ENCODE data around the gene ELFN1. TPM values are rescaled to one million over a fixed set of nuclear protein-coding genes. Genes with fewer than 3 reads are reported as not detected.

Gene ELFN1
- total and polyA plus RNA-seq, 10 of the 15 experiments (the other 5 are each of a cell fraction or from before 2014, with no cell fraction given), result 0.04 TPM; not detected in 9

DNA sequence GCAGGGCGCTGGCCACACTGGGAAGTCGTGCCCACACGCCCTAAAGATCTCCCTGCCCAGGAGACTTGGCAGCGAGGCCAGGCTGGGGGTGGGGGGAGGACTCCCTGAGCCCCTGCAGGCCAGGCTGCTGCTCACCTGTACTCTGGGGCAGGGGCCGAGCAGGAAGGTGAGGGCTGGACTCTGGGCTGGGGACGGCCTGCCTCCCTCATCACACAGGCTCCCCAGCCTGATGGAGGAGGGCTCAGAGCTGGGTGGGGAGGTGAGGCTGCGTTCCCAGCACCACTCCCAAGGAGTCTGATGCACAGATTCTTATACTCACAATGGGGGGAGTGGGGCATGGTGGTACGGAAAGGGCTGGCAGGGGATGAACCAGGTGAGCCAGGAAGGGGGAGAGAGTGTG lies 71.2 kb downstream of the ELFN1 start:
- no peaks in the 10 kb centered on the region for H3K4me1 ChIP-seq (ENCODE audit: control insufficient read depth, insufficient read depth, low read length)
- H3K27me3 ChIP-seq (replicated peaks in 1 of 2; ENCODE audit: control insufficient read depth in 2 of 2, insufficient read depth in 2 of 2, low read length in 1 of 2), result no peaks in the 10 kb centered on the region
- no peaks in the 10 kb centered on the region for H3K79me2 ChIP-seq (ENCODE audit: control insufficient read depth, insufficient read depth, low read length)
- H3K4me3 ChIP-seq, result no peak overlapping the region
- ATAC-seq (no peak), FAIRE-seq (no peak), DNase-seq (ENCODE audit: low read depth, low spot score) (no peak)
- ChIA-PET SMC1A (ENCODE audit: uncharacterized antibody, unreplicated experiment) (no interaction called here), CTCF (no interaction called here), POLR2A (no interaction called here), RAD21 (ENCODE audit: unreplicated experiment) (no interaction called here)
- in situ Hi-C loops (cut with MboI) (no loop called here), intact Hi-C loops (cut with micrococcal nuclease; ENCODE audit: unreplicated experiment) (no loop called here)
- no peak overlapping the region for H3K27ac ChIP-seq (ENCODE audit: control insufficient read depth, insufficient read depth)
- no peaks in the 10 kb centered on the region for H3K36me3 ChIP-seq (ENCODE audit: control insufficient read depth in 2 of 2, insufficient read depth in 2 of 2, low read length in 1 of 2)
- 62% methylated on average over 8 of the region's 8 CpGs for WGBS (ENCODE audit: insufficient coverage, insufficient replicate concordance, low lambda C conversion rate, missing lambda C conversion rate)
- no peak overlapping the region for H3K4me2 ChIP-seq (ENCODE audit: control insufficient read depth, insufficient read depth)
- H3K9me3 ChIP-seq (replicated peaks; ENCODE audit: control insufficient read depth, insufficient read depth, low read length), result no peaks in the 10 kb centered on the region; the same call in 2 of the 3 replicates
- no peak overlapping the region for H3K9ac ChIP-seq (ENCODE audit: control insufficient read depth, insufficient read depth, low read length)
- no TSS peak for BruUV-seq (replicated peaks)
- TF ChIP-seq SP1 (IDR thresholded peaks at IDR 0.05; ENCODE audit: low read depth, low read length) (no peak), ZNF24 (IDR thresholded peaks at IDR 0.05) (no peak), RFX5 (IDR thresholded peaks at IDR 0.05; ENCODE audit: low read depth, low read length) (no peak), RAD51 (IDR thresholded peaks at IDR 0.05) (no peak), POLR2AphosphoS5 (IDR thresholded peaks at IDR 0.05; ENCODE audit: low read length) (no peak), SMAD1 (IDR thresholded peaks at IDR 0.05; ENCODE audit: low read depth, partially characterized antibody) (no peak)
- TF ChIP-seq, protein P1, sequence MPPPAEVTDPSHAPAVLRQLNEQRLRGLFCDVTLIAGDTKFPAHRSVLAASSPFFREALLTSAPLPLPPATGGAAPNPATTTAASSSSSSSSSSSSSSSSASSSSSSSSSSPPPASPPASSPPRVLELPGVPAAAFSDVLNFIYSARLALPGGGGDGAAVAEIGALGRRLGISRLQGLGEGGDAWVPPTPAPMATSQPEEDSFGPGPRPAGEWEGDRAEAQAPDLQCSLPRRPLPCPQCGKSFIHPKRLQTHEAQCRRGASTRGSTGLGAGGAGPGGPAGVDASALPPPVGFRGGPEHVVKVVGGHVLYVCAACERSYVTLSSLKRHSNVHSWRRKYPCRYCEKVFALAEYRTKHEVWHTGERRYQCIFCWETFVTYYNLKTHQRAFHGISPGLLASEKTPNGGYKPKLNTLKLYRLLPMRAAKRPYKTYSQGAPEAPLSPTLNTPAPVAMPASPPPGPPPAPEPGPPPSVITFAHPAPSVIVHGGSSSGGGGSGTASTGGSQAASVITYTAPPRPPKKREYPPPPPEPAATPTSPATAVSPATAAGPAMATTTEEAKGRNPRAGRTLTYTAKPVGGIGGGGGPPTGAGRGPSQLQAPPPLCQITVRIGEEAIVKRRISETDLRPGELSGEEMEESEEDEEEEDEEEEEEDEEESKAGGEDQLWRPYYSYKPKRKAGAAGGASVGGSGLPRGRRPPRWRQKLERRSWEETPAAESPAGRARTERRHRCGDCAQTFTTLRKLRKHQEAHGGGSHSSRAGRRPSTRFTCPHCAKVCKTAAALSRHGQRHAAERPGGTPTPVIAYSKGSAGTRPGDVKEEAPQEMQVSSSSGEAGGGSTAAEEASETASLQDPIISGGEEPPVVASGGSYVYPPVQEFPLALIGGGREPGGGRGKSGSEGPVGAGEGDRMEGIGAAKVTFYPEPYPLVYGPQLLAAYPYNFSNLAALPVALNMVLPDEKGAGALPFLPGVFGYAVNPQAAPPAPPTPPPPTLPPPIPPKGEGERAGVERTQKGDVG (CRISPR knock-in tag; IDR thresholded peaks at IDR 0.05), result no peak
- TF ChIP-seq, protein P2, sequence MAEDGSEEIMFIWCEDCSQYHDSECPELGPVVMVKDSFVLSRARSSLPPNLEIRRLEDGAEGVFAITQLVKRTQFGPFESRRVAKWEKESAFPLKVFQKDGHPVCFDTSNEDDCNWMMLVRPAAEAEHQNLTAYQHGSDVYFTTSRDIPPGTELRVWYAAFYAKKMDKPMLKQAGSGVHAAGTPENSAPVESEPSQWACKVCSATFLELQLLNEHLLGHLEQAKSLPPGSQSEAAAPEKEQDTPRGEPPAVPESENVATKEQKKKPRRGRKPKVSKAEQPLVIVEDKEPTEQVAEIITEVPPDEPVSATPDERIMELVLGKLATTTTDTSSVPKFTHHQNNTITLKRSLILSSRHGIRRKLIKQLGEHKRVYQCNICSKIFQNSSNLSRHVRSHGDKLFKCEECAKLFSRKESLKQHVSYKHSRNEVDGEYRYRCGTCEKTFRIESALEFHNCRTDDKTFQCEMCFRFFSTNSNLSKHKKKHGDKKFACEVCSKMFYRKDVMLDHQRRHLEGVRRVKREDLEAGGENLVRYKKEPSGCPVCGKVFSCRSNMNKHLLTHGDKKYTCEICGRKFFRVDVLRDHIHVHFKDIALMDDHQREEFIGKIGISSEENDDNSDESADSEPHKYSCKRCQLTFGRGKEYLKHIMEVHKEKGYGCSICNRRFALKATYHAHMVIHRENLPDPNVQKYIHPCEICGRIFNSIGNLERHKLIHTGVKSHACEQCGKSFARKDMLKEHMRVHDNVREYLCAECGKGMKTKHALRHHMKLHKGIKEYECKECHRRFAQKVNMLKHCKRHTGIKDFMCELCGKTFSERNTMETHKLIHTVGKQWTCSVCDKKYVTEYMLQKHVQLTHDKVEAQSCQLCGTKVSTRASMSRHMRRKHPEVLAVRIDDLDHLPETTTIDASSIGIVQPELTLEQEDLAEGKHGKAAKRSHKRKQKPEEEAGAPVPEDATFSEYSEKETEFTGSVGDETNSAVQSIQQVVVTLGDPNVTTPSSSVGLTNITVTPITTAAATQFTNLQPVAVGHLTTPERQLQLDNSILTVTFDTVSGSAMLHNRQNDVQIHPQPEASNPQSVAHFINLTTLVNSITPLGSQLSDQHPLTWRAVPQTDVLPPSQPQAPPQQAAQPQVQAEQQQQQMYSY (CRISPR knock-in tag; IDR thresholded peaks at IDR 0.05), result no peak
- H4K20me1 ChIP-seq (ENCODE audit: control insufficient read depth, insufficient read depth), result no peaks in the 10 kb centered on the region
- no peak overlapping the region for H2AFZ ChIP-seq (ENCODE audit: control insufficient read depth, low read depth, low read length)

Data from GM12878 (cell line).